GM21360 (cell line): ENCODE measurements around the gene TRPT1.

ENCODE experiments used
- ATAC-seq: cut with Tn5 transposase; IDR thresholded peaks from one replicate; pipeline ENCODE4 v1.9.1; 2021; ENCODE audit warnings: mild to moderate bottlenecking, moderate library complexity; ENCODE audit not compliant: unreplicated experiment

Gene TRPT1

GRCh38 chr11:64225608-64226506 is at the start of gene TRPT1, which contains the start of gene NUDT22:
TSS of gene TRPT1 (minus strand) at chr11:64226186. CDS start at chr11:64225860, 326 bp downstream.
TSS of gene NUDT22 (plus strand) at chr11:64226274. CDS start at chr11:64226653, 379 bp downstream.
- no peak for ATAC-seq

GRCh38 chr11:64275031-64275800 is 49.2 kb upstream of the TRPT1 start:
- no peak for ATAC-seq

DNA sequence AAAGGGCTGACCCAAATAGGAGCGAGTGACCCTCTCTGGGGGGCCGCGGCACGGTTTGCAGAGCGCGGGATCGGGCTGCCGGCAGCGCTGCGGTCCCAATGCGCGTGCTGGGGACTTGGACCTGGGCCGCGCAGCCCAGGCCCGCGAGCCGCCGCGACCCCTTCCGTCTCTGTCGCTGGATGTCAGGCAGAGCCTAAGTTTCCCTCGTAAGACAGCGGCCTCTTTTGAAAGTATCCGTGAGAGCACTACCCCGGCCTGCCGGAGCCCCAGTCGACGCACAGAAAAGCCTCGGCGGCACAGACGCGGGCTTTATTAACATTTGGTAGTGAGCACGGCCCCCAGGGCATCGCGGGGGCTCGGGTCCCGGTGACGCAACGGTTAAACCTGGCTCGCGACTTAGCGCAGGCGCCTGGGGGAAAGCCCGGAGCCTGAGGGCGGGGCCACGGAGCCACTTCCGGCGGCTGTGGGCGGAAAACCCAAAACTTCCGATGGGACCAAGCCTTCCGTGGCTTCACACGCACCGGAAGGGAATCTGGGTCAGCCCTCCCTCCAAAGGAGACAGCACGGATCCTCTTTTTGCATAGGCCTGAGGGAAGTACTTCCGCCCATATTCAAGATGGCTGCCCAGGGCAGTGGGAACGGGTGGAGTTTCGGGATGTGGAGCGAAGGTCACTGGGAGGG is 43.7 kb upstream of the TRPT1 start:
- peak; percentile 51 for ATAC-seq

DNA sequence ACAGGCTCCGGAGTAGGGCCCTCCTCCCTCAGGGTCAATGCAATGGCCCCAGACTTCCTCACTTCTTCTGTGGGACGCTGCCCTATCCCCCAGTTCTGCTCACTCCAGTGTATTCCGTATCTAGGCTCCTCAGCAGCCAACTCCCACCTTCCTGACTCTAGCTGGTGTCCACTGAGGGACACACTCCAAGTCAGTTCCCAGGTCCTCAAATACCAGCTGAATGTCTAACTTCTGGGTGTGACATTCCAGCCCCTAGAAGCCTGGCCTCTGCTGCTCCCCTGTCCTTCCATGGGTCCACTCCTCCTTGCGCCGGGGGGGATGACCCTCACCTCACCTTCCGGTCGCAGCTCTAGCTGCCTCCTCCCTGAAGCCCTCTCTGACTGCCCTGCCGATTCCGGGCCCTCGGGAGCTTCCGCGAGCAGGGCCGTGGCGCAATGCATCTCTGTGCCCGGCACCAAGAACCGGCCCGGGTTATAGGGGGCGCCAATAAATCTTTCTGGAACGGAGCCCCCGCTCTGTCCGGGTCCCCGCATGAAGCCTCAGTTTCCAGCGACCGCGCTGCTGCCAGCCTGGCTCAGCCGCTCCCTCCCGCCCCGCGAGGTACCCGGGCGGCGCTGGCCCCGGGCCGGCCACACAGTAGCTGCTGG is 43.0 kb upstream of the TRPT1 start:
- peak; percentile 8 for ATAC-seq

GRCh38 chr11:64268025-64268892 is 42.3 kb upstream of the TRPT1 start:
- ATAC-seq = no peak

DNA sequence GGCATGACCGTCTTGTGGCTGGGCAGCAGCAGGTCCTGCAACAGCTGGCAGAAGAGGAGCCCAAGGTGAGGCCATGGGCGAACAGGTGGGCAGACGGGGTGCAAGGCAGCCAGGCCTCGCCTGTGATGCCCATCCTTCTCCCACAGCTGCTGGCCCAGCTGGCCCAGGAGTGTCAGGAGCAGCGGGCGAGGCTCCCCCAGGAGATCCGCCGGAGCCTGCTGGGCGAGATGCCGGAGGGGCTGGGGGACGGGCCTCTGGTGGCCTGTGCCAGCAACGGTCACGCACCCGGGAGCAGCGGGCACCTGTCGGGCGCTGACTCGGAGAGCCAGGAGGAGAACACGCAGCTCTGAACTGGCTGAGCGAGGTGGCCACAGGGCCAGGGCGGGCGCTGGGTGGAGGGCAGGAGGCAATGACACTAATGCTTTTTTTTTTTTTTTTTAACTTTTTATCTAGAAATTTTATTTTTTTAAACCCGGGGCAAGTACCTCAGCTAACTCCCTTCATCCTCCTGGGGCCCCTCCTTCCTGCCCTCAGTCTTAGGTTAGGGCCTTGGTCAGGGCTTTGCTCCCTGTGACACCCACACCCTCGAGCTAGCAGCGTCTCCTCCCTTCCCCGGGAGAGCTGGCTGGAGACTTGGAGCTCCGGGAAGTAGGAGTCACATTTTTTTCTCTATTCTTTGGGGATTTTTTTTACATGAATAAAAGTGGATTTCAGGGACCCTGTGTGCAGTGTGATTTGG is 41.4 kb upstream of the TRPT1 start:
- ATAC-seq = no peak

DNA sequence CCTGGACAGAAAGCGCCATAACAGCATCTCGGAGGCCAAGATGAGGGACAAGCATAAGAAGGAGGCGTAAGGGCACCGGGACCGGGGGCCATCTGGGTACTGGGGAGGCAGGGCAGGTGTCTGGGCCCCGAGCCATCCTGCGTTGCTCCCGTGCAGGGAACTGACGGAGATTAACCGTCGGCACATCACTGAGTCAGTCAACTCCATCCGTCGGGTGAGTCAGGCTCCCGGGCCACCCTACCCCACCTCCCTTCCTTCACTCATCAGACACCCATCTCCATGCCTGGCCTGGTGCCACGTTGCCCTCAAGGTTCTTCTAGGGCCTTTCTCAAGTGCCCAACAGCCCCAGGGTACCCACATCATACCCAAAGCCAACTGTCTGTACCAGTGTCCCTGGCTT is 40.4 kb upstream of the TRPT1 start:
- no peak for ATAC-seq

GRCh38 chr11:64265176-64266160 is 39.5 kb upstream of the TRPT1 start:
- no peak for ATAC-seq

DNA sequence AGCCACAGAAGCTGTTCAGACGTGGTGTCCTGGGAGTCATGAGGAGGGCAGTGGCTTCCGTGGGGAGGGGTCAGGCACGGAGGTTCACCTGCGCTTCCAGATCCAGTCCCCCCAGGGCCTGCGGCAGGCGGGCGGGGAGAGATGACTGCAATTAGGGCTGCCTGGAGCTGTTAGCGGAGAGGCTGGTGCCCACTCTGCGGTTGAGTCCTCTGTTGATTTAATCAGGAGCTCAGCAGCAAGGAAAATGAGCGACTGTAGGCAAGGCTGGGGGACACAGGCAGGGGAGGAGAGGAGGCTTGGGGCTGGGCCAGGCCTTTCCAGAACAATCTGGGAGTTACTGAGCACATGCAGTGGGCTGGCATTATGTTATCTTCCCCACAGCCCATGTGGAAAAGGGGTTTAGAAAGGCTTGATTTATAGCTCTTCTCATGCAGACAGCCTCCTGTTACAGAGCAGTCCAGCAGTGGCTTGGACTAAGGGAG is 38.4 kb upstream of the TRPT1 start:
- ATAC-seq = no peak

DNA sequence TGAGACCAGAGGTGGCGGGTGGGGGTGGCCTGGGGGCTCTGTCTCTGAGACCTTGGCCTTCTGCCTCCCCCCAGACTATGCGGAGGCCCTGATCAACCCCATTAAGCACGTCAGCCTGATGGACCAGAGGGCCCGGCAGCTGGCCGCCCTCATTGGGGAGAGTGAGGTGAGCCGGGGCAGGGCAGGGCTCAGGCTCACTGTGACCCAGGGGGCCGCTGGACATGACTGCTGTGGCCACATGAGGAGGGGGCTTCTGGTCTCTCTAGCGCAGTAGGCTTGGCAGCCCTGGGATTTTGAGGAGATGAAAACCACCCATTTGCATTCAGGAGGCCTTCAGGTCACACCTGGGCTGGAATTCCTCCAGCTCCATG is 37.9 kb upstream of the TRPT1 start:
- ATAC-seq = no peak

- ATAC-seq = no peak
Observed at GRCh38 chr11:64263021-64263946, 37.3 kb upstream of the TRPT1 start.

DNA sequence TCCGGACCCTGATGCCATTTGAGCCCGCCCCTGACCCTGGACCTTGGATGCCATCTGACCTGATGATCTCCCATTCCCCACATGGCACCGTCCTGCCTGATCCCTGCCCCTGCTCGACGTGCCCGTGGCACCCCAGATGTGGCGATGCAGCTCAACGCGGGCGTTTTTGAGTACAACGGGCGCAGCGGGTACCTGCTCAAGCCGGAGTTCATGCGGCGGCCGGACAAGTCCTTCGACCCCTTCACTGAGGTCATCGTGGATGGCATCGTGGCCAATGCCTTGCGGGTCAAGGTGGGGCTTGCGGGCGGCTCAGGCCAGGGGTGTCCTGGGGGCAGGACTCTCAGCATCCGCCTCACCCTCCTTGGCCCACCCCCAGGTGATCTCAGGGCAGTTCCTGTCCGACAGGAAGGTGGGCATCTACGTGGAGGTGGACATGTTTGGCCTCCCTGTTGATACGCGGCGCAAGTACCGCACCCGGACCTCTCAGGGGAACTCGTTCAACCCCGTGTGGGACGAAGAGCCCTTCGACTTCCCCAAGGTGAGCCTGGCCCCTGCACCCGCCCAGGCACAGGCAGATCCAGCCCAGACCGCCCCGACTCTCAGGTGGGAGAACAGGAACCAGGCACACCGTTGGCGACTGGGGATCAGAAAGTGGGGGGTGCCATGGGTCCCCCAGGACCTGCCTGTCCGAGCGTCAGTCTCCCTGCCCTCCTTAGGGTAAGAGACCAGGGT is 36.5 kb upstream of the TRPT1 start:
- no peak for ATAC-seq

DNA sequence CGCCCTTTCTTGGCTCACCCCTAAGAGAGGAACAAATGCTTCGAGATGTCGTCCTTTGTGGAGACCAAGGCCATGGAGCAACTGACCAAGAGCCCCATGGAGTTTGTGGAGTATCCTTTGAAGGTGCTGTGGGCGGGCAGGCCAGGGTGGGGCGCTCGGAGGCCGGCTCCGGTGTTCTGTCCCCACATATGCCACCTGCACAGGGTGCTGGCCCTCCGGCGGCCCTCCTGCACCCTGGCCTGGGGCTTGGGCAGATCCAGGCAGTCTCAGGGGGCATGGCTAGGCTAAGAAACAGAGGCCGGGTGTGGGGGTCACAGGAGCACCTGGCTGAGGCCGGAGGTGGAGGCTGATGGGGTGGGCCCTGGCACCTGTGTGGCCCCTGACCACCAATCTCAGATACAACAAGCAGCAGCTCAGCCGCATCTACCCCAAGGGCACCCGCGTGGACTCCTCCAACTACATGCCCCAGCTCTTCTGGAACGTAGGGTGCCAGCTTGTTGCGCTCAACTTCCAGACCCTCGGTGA is 35.6 kb upstream of the TRPT1 start:
- ATAC-seq = no peak

- no peak for ATAC-seq
Observed at GRCh38 chr11:64260147-64260708, 34.2 kb upstream of the TRPT1 start.

DNA sequence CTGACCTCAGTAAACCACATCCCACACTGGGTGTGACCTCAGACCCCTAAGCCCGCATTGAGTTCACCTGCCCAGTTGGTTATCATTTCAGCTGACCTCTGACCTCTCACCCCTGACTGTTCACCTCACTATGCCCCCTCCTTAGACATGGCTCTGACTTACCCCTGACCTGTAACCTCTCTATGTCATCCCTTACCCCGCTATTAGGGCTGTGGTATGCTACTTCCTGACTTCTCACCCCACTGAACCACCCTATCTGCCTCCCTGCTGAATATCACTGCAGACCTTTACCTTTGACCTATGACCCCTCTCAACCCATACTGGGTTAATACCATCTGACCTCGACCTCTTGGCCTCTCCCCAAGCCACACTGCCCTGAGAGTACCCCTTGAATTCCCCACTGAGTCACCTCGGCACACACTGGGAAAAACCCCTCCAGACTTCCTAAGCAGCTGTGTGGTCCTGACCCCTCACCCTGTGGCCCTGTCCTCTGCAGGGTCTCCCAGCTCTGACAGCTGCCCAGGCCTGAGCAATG is 33.6 kb upstream of the TRPT1 start:
- ATAC-seq = no peak
